ENCODE results near the gene AFG1L.

DNA sequence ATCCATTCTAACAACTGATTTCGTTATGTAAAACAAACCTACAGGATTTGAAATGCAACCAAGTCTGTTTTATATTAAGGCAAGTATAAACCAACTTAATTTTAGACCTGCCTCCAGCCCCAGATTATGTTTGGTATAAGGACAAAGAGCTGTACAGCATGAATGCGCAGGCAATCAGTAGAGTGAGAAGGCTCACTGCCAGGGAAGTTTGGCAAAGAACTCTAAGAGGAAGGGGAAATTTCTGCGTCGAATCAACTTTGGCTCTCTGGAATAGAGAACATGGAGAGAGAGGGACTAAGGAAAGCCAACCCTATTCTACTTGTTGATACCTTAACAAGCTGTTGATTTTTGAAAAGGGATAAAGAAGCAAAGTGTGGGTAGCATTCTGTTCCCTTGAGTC is 168.9 kb downstream of the AFG1L start:
- TF ChIP-seq POLR2AphosphoS5 (IDR thresholded peaks at IDR 0.05), result no peak
- no peak for TF ChIP-seq CTCF (IDR thresholded peaks at IDR 0.05 in 8 of 11, conservative IDR thresholded peaks at IDR 0.05 in 3 of 11)

Data from spleen (tissue), 7 donors.